ENCODE results near the gene KRT23.
A peak's percentile ranks its signal among the peaks of the same experiment; 100 is the strongest.

- TF ChIP-seq CTCF (IDR thresholded peaks at IDR 0.05) (peak; percentile 68), EZH2phosphoT487 (IDR thresholded peaks at IDR 0.05) (no peak)
Observed at GRCh38 chr17:40963838-40964237, 26.4 kb upstream of the KRT23 start.

All from neural progenitor cell (in vitro differentiated cells).